CD4-positive, alpha-beta memory T cell (primary cell): ENCODE data around the gene ITGA8. TPM values are rescaled to one million over a fixed set of nuclear protein-coding genes. Genes with fewer than 3 reads are reported as not detected.

Experiments
- CTCF ChIA-PET: fragments of 350-600 bp; sonication (Branson Sonifier 250); formaldehyde crosslinking; loops from one replicate; lab custom pipeline; 2021; ENCODE audit warnings: inconsistent platforms; ENCODE audit not compliant: partially characterized antibody; lab: Charles Lee
- POLR2A ChIA-PET: fragments of 350-600 bp; sonication (Branson Sonifier 250); formaldehyde crosslinking; loops from one replicate; lab custom pipeline; 2021; ENCODE audit not compliant: partially characterized antibody; lab: Charles Lee
- DNase-seq, 5 donors: peaks; one replicate each; pipeline versions ENCODE4 v3.0.0 to v3.0.0-alpha.2; 2020 to 2022; ENCODE audit warnings: mixed read lengths in 1 of 5
- H3K27ac ChIP-seq: one replicate; pipeline ENCODE4 v1.7.0; 2013; ENCODE audit warnings: low read depth, low read length
- H3K27me3 ChIP-seq: 2 replicates; pipeline ENCODE4 v1.7.0; 2013; ENCODE audit warnings: mild to moderate bottlenecking, low read length, moderate library complexity; ENCODE audit not compliant: insufficient read depth
- H3K36me3 ChIP-seq: 2 replicates; pipeline ENCODE4 v1.7.0; 2013; ENCODE audit warnings: mild to moderate bottlenecking, low read length, moderate library complexity; ENCODE audit not compliant: insufficient read depth
- H3K4me1 ChIP-seq: 2 replicates; pipeline ENCODE4 v1.7.0; 2013; ENCODE audit warnings: mild to moderate bottlenecking, low read length, moderate library complexity; ENCODE audit not compliant: insufficient read depth
- H3K4me3 ChIP-seq, 2 donors: one replicate each; pipeline ENCODE4 v1.7.0; 2013; ENCODE audit warnings: low read length in 2 of 2, mild to moderate bottlenecking in 1 of 2
- H3K9me3 ChIP-seq, 2 donors: one replicate each; pipeline ENCODE4 v1.7.0; 2013; ENCODE audit warnings: low read length in 2 of 2, control low read depth in 1 of 2; ENCODE audit not compliant: control insufficient read depth in 1 of 2
- H3K27ac Mint-ChIP-seq, 7 donors: one replicate each; pipeline ENCODE4 v1.8.0; 2020 to 2021; ENCODE audit warnings: mixed read lengths in 7 of 7, mild to moderate bottlenecking in 6 of 7, inconsistent platforms in 3 of 7, moderate library complexity in 3 of 7
- H3K27me3 Mint-ChIP-seq, 2 donors: one replicate each; pipeline ENCODE4 v1.8.0; 2020 to 2021; ENCODE audit warnings: mixed read lengths in 2 of 2
- H3K36me3 Mint-ChIP-seq, 2 donors: one replicate each; pipeline ENCODE4 v1.8.0; 2020 to 2021; ENCODE audit warnings: mixed read lengths in 2 of 2, inconsistent platforms in 1 of 2, mild to moderate bottlenecking in 1 of 2
- H3K4me1 Mint-ChIP-seq, 4 donors: one replicate each; pipeline ENCODE4 v1.8.0; 2020 to 2021; ENCODE audit warnings: mixed read lengths in 4 of 4, mild to moderate bottlenecking in 1 of 4
- H3K4me3 Mint-ChIP-seq, 8 donors: one replicate each; pipeline ENCODE4 v1.8.0; 2020 to 2021; ENCODE audit warnings: mixed read lengths in 8 of 8, mild to moderate bottlenecking in 7 of 8, moderate library complexity in 6 of 8, inconsistent platforms in 3 of 8
- H3K9me3 Mint-ChIP-seq, 8 donors: one replicate each; pipeline ENCODE4 v1.8.0; 2020 to 2021; ENCODE audit warnings: mixed read lengths in 8 of 8, mild to moderate bottlenecking in 5 of 8, inconsistent platforms in 3 of 8, moderate library complexity in 1 of 8
- intact Hi-C: fragments of 100-400 bp; cut with micrococcal nuclease; formaldehyde crosslinking; loops from one replicate; pipeline ENCODE4 v1.15.1; 2023
- polyA plus RNA-seq, 2 donors: library from polyadenylated mRNA; unstranded; fragments of 300-500 nt; fragmentation: Illumina TruSeq; gene quantifications; one replicate each; pipeline ENCODE4 v1.2.3, GENCODE V29; 2021
- total RNA-seq, 2 experiments: library from RNA; stranded (reverse); gene quantifications; one replicate each; pipeline ENCODE4 v1.2.3, GENCODE V29; 2021

The ITGA8 gene
- total and polyA plus RNA-seq, 4 experiments from 2014 or later, result not detected

- Histone ChIP-seq H3K36me3 (no peaks in the 10 kb centered on the region), H3K27ac (no peak overlapping the region), H3K4me1 (no peaks in the 10 kb centered on the region), H3K27me3 (peaks cover 12% of the 10 kb centered on the region), H3K9me3 (no peaks in the 10 kb centered on the region), H3K4me3 (no peak overlapping the region)
- Mint-ChIP-seq H3K36me3 (no peaks in the 10 kb centered on the region), H3K4me1 (peaks cover 0 to 10% (median 1%) of the 10 kb centered on the region in 4 donors), H3K27me3 (peaks cover 31% of the 10 kb centered on the region in 2 donors), H3K4me3 (peak overlapping the region in 1 of 8 donors; percentile 19), H3K27ac (no peak overlapping the region), H3K9me3 (peaks cover 0 to 3% (median 0%) of the 10 kb centered on the region in 8 donors)
- no peak for DNase-seq
- intact Hi-C loops, result no loop called here
- POLR2A ChIA-PET, result no interaction called here
- CTCF ChIA-PET, result no interaction called here
These were observed 1.0 kb upstream of the ITGA8 start for GRCh38 chr10:15720635-15721287.

DNA sequence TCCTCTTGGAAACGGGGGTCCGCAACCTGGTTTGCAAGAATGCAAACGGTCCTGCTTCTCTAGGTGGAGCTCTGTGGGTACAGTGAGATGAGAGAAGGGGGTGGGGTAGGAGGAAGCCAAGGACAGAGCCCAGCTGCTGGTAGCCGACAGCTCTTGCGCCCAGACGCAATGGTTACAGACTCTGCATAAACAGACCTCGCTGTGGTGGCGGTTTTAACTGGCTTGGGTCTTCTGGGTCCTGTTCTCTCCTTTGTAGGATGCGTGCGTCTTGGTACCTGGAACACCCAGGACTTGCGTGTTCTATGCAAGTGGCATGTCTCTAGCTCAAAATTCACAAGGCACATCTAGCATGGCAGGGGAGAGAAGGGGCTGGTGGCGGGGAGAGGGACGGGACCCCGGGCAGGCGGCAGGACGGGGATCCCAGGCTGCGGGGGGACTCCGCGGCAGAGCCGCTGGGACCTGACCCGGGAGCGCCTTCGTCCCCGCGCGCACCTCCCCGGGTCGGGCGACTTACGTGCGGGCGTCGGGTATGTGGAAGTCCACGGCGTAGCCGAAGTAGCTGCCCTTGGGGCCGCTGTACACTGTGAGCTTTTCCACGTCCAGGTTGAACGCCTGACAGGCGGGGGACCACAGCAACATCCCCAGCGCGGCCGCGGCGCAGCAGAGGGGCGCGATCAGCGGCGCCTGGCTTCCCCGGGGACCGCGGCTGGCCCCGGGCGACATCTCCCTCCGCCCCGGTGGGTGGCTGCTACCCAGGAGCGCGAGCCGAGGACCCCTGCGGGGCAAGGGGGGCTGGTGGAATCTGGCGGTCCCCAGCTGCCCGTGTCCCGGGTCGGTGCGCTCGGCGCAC lies 448 bp downstream of the ITGA8 start:
- Mint-ChIP-seq H3K4me3 (peak overlapping the region in 3 of 8 donors; percentile 7 to 43 (median 22)), H3K27me3 (peaks cover 31 to 34% of the 10 kb centered on the region in 2 donors), H3K36me3 (no peaks in the 10 kb centered on the region), H3K9me3 (peaks cover 0 to 3% (median 0%) of the 10 kb centered on the region in 8 donors), H3K27ac (no peak overlapping the region), H3K4me1 (peaks cover 0 to 10% (median 1%) of the 10 kb centered on the region in 4 donors)
- no peak overlapping the region for H3K27ac ChIP-seq
- intact Hi-C loops, result no loop called here
- no peak overlapping the region for H3K4me3 ChIP-seq
- H3K36me3 ChIP-seq, result no peaks in the 10 kb centered on the region
- CTCF ChIA-PET, result no interaction called here
- POLR2A ChIA-PET, result no interaction called here
- no peaks in the 10 kb centered on the region for H3K9me3 ChIP-seq
- H3K27me3 ChIP-seq, result peaks cover 13% of the 10 kb centered on the region
- H3K4me1 ChIP-seq, result no peaks in the 10 kb centered on the region
- no peak for DNase-seq

DNA sequence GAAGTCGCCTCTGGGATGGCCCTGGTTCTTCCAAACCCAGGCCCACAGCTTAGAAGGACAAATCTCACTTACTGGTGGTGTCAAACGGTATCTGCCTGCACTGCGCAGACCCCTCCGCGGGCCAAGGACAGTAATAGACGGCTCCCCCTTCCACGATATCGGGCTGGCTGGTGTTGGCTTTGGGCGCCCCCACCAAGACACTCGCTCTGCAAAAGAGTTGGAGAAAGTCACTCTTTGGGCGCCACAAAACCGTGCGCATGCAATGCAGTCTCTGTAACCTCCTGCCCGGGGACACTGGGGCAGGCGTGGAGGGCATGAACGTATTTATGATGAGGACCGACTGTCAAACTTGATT lies 1.1 kb downstream of the ITGA8 start:
- peaks cover 0 to 10% (median 1%) of the 10 kb centered on the region in 4 donors for H3K4me1 Mint-ChIP-seq
- H3K9me3 Mint-ChIP-seq, result peaks cover 0 to 3% (median 0%) of the 10 kb centered on the region in 8 donors
- DNase-seq, result no peak
- CTCF ChIA-PET, result no interaction called here
- intact Hi-C loops, result no loop called here
- Histone ChIP-seq H3K4me1 (no peaks in the 10 kb centered on the region), H3K9me3 (no peaks in the 10 kb centered on the region), H3K36me3 (no peaks in the 10 kb centered on the region), H3K4me3 (no peak overlapping the region), H3K27ac (no peak overlapping the region), H3K27me3 (peaks cover 13% of the 10 kb centered on the region)
- no peaks in the 10 kb centered on the region for H3K36me3 Mint-ChIP-seq
- POLR2A ChIA-PET, result no interaction called here
- H3K4me3 Mint-ChIP-seq, result peak overlapping the region in 2 of 8 donors; percentile 7 to 22
- H3K27ac Mint-ChIP-seq, result no peak overlapping the region
- peaks cover 35 to 38% of the 10 kb centered on the region in 2 donors for H3K27me3 Mint-ChIP-seq

- Mint-ChIP-seq H3K4me3 (no peak overlapping the region), H3K4me1 (peaks cover 0 to 10% (median 1%) of the 10 kb centered on the region in 4 donors), H3K9me3 (peaks cover 0 to 3% (median 0%) of the 10 kb centered on the region in 8 donors), H3K36me3 (no peaks in the 10 kb centered on the region), H3K27ac (no peak overlapping the region), H3K27me3 (peaks cover 30 to 31% of the 10 kb centered on the region in 2 donors)
- no peak for DNase-seq
- H3K27ac ChIP-seq, result no peak overlapping the region
- no peaks in the 10 kb centered on the region for H3K36me3 ChIP-seq
- CTCF ChIA-PET, result no interaction called here
- no peaks in the 10 kb centered on the region for H3K4me1 ChIP-seq
- POLR2A ChIA-PET, result no interaction called here
- H3K9me3 ChIP-seq, result no peaks in the 10 kb centered on the region
- intact Hi-C loops, result no loop called here
- no peak overlapping the region for H3K4me3 ChIP-seq
- peaks cover 13% of the 10 kb centered on the region for H3K27me3 ChIP-seq
These were observed 4.0 kb downstream of the ITGA8 start for GRCh38 chr10:15715619-15716227.

- ChIA-PET POLR2A (no interaction called here), CTCF (no interaction called here)
- Histone ChIP-seq H3K4me1 (no peaks in the 10 kb centered on the region), H3K9me3 (no peaks in the 10 kb centered on the region), H3K27ac (no peak overlapping the region), H3K27me3 (peaks cover 13% of the 10 kb centered on the region), H3K36me3 (no peaks in the 10 kb centered on the region), H3K4me3 (no peak overlapping the region)
- DNase-seq, result no peak
- Mint-ChIP-seq H3K9me3 (peaks cover 0 to 3% (median 0%) of the 10 kb centered on the region in 8 donors), H3K27me3 (peaks cover 24 to 34% of the 10 kb centered on the region in 2 donors), H3K4me1 (peaks cover 0 to 10% (median 1%) of the 10 kb centered on the region in 4 donors), H3K4me3 (no peak overlapping the region), H3K27ac (no peak overlapping the region), H3K36me3 (no peaks in the 10 kb centered on the region)
- intact Hi-C loops, result no loop called here
These were observed 4.9 kb downstream of the ITGA8 start for GRCh38 chr10:15714847-15715246.

- Histone ChIP-seq H3K9me3 (no peaks in the 10 kb centered on the region), H3K4me1 (no peaks in the 10 kb centered on the region), H3K4me3 (no peak overlapping the region), H3K27me3 (peaks cover 9% of the 10 kb centered on the region), H3K27ac (no peak overlapping the region), H3K36me3 (no peaks in the 10 kb centered on the region)
- H3K4me3 Mint-ChIP-seq, result no peak overlapping the region
- H3K4me1 Mint-ChIP-seq, result no peaks in the 10 kb centered on the region
- no peak for DNase-seq
- H3K27me3 Mint-ChIP-seq, result peaks cover 14 to 26% of the 10 kb centered on the region in 2 donors
- intact Hi-C loops, result no loop called here
- CTCF ChIA-PET, result interaction anchor here (0.7 kb wide), 1 partner anchor 26 kb away, joined by 3 read pairs; no protein-coding TSS in a partner anchor
- H3K36me3 Mint-ChIP-seq, result no peaks in the 10 kb centered on the region
- no peak overlapping the region for H3K27ac Mint-ChIP-seq
- POLR2A ChIA-PET, result no interaction called here
- peaks cover 0 to 3% (median 0%) of the 10 kb centered on the region in 8 donors for H3K9me3 Mint-ChIP-seq
These were observed 6.8 kb downstream of the ITGA8 start for GRCh38 chr10:15712883-15713282.

DNA sequence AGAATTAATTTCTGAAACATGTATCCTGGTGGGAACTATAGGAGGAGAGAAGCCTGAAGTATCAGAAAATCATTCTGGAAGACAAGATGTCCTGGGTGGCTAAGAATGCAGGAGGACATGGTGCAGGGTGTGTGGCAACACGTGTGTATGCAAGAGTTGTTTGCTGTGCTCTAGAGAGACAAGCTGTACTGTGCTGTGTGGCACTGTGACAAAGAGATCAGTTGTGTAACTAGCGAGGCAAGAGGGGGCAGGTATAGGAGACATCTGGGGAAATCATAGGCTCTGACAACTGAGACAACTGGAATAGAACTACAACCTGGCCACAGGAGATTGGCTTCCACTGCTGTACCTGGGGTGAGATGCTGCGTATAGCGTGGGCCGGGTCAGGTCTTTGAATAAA lies 9.3 kb downstream of the ITGA8 start:
- Histone ChIP-seq H3K27me3 (no peaks in the 10 kb centered on the region), H3K4me3 (no peak overlapping the region), H3K36me3 (no peaks in the 10 kb centered on the region), H3K4me1 (no peaks in the 10 kb centered on the region), H3K27ac (no peak overlapping the region), H3K9me3 (no peaks in the 10 kb centered on the region)
- ChIA-PET POLR2A (no interaction called here), CTCF (no interaction called here)
- Mint-ChIP-seq H3K4me1 (no peaks in the 10 kb centered on the region), H3K27me3 (peaks cover 12 to 17% of the 10 kb centered on the region in 2 donors), H3K4me3 (no peak overlapping the region), H3K36me3 (no peaks in the 10 kb centered on the region), H3K27ac (no peak overlapping the region), H3K9me3 (no peaks in the 10 kb centered on the region)
- intact Hi-C loops, result no loop called here
- no peak for DNase-seq
